ENCODE data around the gene IFRD2. TPM values are rescaled to one million over a fixed set of nuclear protein-coding genes. Genes with fewer than 3 reads are reported as not detected.

Gene IFRD2
- total RNA-seq, 1 experiment from 2014 or later: 111 TPM

- H3K27me3 ChIP-seq (ENCODE audit: control insufficient read depth, insufficient read depth, low read length): no peaks in the 10 kb centered on the region
- no peaks in the 10 kb centered on the region for H3K9me3 ChIP-seq (ENCODE audit: control insufficient read depth, insufficient read depth, low read depth, low read length)
- no peak overlapping the region for H3K4me3 ChIP-seq (ENCODE audit: low read depth in 2 of 2, low read length in 2 of 2)
- H3K36me3 ChIP-seq (ENCODE audit: control insufficient read depth, insufficient read depth, low read length): no peaks in the 10 kb centered on the region
- in situ Hi-C loops (cut with HindIII; ENCODE audit: low pct_unique_long_range_greater_than_20kb, low sequenced_read_pairs) (no loop called here), intact Hi-C loops (cut with micrococcal nuclease; ENCODE audit: unreplicated experiment) (no loop called here)
- TF ChIP-seq POLR2AphosphoS5 (IDR thresholded peaks at IDR 0.05; ENCODE audit: low read depth, low read length): no peak
- TF ChIP-seq CTCF (IDR thresholded peaks at IDR 0.05): no peak
- TF ChIP-seq REST (IDR thresholded peaks at IDR 0.05; ENCODE audit: insufficient read depth in 1 of 2, low read depth in 2 of 2, low read length in 1 of 2): no peak
- TF ChIP-seq SIN3A (IDR thresholded peaks at IDR 0.05; ENCODE audit: borderline replicate concordance, insufficient read depth, low read depth, low read length): no peak
- H3K27ac ChIP-seq (ENCODE audit: low read length): no peak overlapping the region
- ChIA-PET POLR2A (no interaction called here), CTCF (interaction anchor here (0.6 kb wide), 1 partner anchor 101 kb away, joined by 6 read pairs; no protein-coding TSS in a partner anchor)
- no peak for ATAC-seq
- no peak for DNase-seq (ENCODE audit: low read depth, low spot score)
- BruUV-seq (replicated peaks): no TSS peak
- peaks cover 4% of the 10 kb centered on the region for H3K4me1 ChIP-seq (ENCODE audit: control insufficient read depth, insufficient read depth, low read length)
These were observed 8.5 kb upstream of the IFRD2 start for GRCh38 chr3:50300681-50301254.

GRCh38 chr3:50299929-50300680 is 7.9 kb upstream of the IFRD2 start:
- BruUV-seq (replicated peaks): TSS peak; percentile 80
- Histone ChIP-seq H3K4me1 (ENCODE audit: control insufficient read depth, insufficient read depth, low read length) (peaks cover 4% of the 10 kb centered on the region), H3K27me3 (ENCODE audit: control insufficient read depth, insufficient read depth, low read length) (no peaks in the 10 kb centered on the region), H3K27ac (ENCODE audit: low read length) (peak overlapping the region; percentile 79), H3K4me3 (ENCODE audit: low read depth in 2 of 2, low read length in 2 of 2) (peak overlapping the region; percentile 63 to 65), H3K9me3 (ENCODE audit: control insufficient read depth, insufficient read depth, low read depth, low read length) (no peaks in the 10 kb centered on the region), H3K36me3 (ENCODE audit: control insufficient read depth, insufficient read depth, low read length) (no peaks in the 10 kb centered on the region)
- CTCF ChIA-PET: interaction anchor here (0.6 to 0.7 kb wide), 3 partner anchors 25 to 1202 kb away, joined by 4 to 6 read pairs (median 4); no protein-coding TSS in a partner anchor
- in situ Hi-C loops (cut with HindIII; ENCODE audit: low pct_unique_long_range_greater_than_20kb, low sequenced_read_pairs) (no loop called here), intact Hi-C loops (cut with micrococcal nuclease; ENCODE audit: unreplicated experiment) (no loop called here)
- ATAC-seq (no peak), DNase-seq (ENCODE audit: low read depth, low spot score) (no peak)
- TF ChIP-seq TCF7L2 (IDR thresholded peaks at IDR 0.05; ENCODE audit: low read depth, low read length): no peak
- no peak for TF ChIP-seq CTCF (IDR thresholded peaks at IDR 0.05)
- no peak for TF ChIP-seq SIN3A (IDR thresholded peaks at IDR 0.05; ENCODE audit: borderline replicate concordance, insufficient read depth, low read depth, low read length)
- no peak for TF ChIP-seq REST (IDR thresholded peaks at IDR 0.05; ENCODE audit: insufficient read depth in 1 of 2, low read depth in 2 of 2, low read length in 1 of 2)
- TF ChIP-seq POLR2AphosphoS5 (IDR thresholded peaks at IDR 0.05; ENCODE audit: low read depth, low read length): no peak
- POLR2A ChIA-PET: interaction anchor here (0.6 kb wide), 2 partner anchors 63 to 370 kb away, joined by 6 to 10 read pairs; no protein-coding TSS in a partner anchor

Measured in Panc1 (cell line).